ENCODE data around the gene STX16. TPM values are rescaled to one million over a fixed set of nuclear protein-coding genes. Genes with fewer than 3 reads are reported as not detected.

The STX16 gene
- total and polyA plus RNA-seq, 2 of the 13 experiments (the other 11 are each of a cell fraction or from before 2014, with no cell fraction given) = 28.0 to 72.7 TPM

- TF ChIP-seq AHDC1 (CRISPR knock-in tag; IDR thresholded peaks at IDR 0.05; ENCODE audit: borderline replicate concordance) = no peak
- peak; percentile 48; the same call in 1 of the 2 replicates for TF ChIP-seq ZNF441 (CRISPR knock-in tag; IDR thresholded peaks at IDR 0.05; ENCODE audit: borderline replicate concordance)
- TF ChIP-seq SNAPC4 (CRISPR knock-in tag; IDR thresholded peaks at IDR 0.05) = no peak
- no peak for TF ChIP-seq NR3C1 (CRISPR knock-in tag; IDR thresholded peaks at IDR 0.05)
- TF ChIP-seq CREBL2 (CRISPR knock-in tag; IDR thresholded peaks at IDR 0.05; ENCODE audit: borderline replicate concordance) = no peak
- peak; percentile 36; the same call in 1 of the 2 replicates for TF ChIP-seq RNF2 (conservative IDR thresholded peaks at IDR 0.05; ENCODE audit: low read depth)
- 0 out of 2 replicates have a peak, but pooled peaks have one; percentile 18 for TF ChIP-seq SAP130 (CRISPR knock-in tag; IDR thresholded peaks at IDR 0.05; ENCODE audit: low read depth)
- TF ChIP-seq HOXA7 (CRISPR knock-in tag; IDR thresholded peaks at IDR 0.05) = peak; percentile 87; the same call in 1 of the 2 replicates
- peak; percentile 82 for TF ChIP-seq JUNB (CRISPR knock-in tag; IDR thresholded peaks at IDR 0.05; ENCODE audit: borderline replicate concordance)
- no peak for TF ChIP-seq MLX (CRISPR knock-in tag; IDR thresholded peaks at IDR 0.05)
- no peak for TF ChIP-seq THAP11 (CRISPR knock-in tag; IDR thresholded peaks at IDR 0.05)
- TF ChIP-seq BATF2 (CRISPR knock-in tag; IDR thresholded peaks at IDR 0.05) = peak; percentile 52; the same call in 1 of the 2 replicates
- no peak for TF ChIP-seq MXD1 (CRISPR knock-in tag; IDR thresholded peaks at IDR 0.05)
- TF ChIP-seq CERS6 (CRISPR knock-in tag; IDR thresholded peaks at IDR 0.05) = no peak
Measured at GRCh38 chr20:58623579-58624473, 27.3 kb upstream of the STX16 start (continued).
